H1 (cell line): Measurements from ENCODE around the gene KCNJ5.

Experiments used
- CHD2 ChIP-seq: IDR thresholded peaks from 2 replicates; pipeline ENCODE4 v1.6.1; 2012; ENCODE audit warnings: low read length, improper control_type of control experiment
- CTCF ChIP-seq, 3 experiments: IDR thresholded peaks; 1 replicate in 2 of 3; 2 replicates in 1 of 3; pipeline versions ENCODE4 v1.5.1 to v1.6.1; 2011; ENCODE audit warnings: low read length in 3 of 3, mild to moderate bottlenecking in 3 of 3, inconsistent platforms in 2 of 3, low read depth in 1 of 3, moderate library complexity in 1 of 3; ENCODE audit not compliant: insufficient read depth in 1 of 3; ENCODE audit errors: control extremely low read depth in 1 of 3
- POLR2A ChIP-seq, 2 experiments: IDR thresholded peaks; 1 replicate in 1 of 2; 2 replicates in 1 of 2; pipeline ENCODE4 v1.6.1; 2011; ENCODE audit warnings: low read depth in 2 of 2, low read length in 2 of 2, mild to moderate bottlenecking in 2 of 2; ENCODE audit errors: control extremely low read depth in 1 of 2
- POLR2AphosphoS5 ChIP-seq: IDR thresholded peaks from 2 replicates; pipeline ENCODE4 v1.6.1; 2011; ENCODE audit warnings: low read depth, low read length
- SIRT6 ChIP-seq: IDR thresholded peaks from one replicate; pipeline ENCODE4 v1.7.1; 2012; ENCODE audit warnings: low read length, inconsistent platforms
- TCF12 ChIP-seq: IDR thresholded peaks from 2 replicates; pipeline ENCODE4 v1.6.1; 2011; ENCODE audit warnings: low read depth, mild to moderate bottlenecking, low read length

- TF ChIP-seq POLR2A (IDR thresholded peaks at IDR 0.05; ENCODE audit: control extremely low read depth in 1 of 2, low read depth in 2 of 2, low read length in 2 of 2) (no peak), CTCF (IDR thresholded peaks at IDR 0.05; ENCODE audit: control extremely low read depth in 1 of 3, insufficient read depth in 1 of 3, low read depth in 1 of 3, low read length in 3 of 3) (no peak), TCF12 (no peak), CHD2 (no peak), POLR2AphosphoS5 (no peak), SIRT6 (no peak)
Observed at GRCh38 chr11:128931066-128931465, 39.9 kb downstream of the KCNJ5 start.
